ENCODE data around the gene MSRB1. TPM values are rescaled to one million over a fixed set of nuclear protein-coding genes. Genes with fewer than 3 reads are reported as not detected.

Gene MSRB1
- total and polyA plus RNA-seq, 2 of the 13 experiments (the other 11 are each of a cell fraction or from before 2014, with no cell fraction given), result 32.1 to 75.4 TPM

DNA sequence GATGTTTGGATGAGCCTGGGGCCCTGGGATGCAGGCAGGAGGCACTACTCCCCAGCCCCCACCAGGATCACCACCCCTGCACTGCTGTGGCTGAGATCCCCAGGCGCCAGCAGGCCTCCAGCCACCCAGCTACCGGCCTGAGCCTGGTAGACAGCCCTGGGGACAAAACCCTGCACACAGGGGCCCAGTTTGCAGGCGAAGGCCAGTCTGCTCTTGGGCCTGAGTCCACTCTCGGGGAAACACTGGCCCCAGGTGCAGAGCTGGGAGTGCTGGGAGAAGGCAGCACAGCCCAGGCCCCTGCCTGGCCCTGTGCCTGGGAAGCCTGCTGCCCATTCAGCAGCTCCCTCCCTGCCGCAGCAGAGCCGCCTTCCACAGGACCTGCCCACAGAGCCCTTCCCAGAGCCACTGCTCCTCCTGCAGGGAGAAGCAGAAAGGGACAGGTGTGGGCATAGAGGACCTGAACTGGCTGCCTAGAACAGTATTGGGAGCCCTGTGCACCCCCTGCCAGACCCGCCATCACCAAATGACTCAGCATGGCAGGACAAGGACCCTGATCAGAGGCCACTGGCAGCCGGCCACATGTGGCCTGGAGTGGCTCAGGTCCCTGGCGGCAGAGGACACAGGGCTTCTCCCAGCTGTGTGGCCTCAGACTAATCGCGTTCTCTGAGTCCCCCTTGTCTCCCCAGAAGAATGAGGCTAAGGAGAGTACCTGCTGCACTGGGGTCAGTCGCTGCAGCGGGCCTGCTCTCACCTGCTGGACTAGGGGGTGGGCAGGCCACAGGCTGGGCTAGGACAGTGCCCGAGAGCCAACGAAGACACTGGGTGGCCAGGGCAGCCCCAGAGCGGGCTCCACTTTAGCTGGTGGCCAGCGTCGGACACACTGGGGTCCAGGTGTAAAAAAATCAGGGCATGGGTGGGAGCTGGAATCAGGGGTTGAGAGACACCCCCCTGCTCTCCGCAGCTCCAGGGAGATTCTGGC, 10.7 kb downstream of the MSRB1 start (continued):
- 0 out of 2 replicates have a peak, but pooled peaks have one; percentile 46 for TF ChIP-seq ZNF280B (CRISPR knock-in tag; IDR thresholded peaks at IDR 0.05; ENCODE audit: borderline replicate concordance)
- TF ChIP-seq NFE2L2 (IDR thresholded peaks at IDR 0.05; ENCODE audit: low read length), result 0 out of 2 replicates have a peak, but pooled peaks have one; percentile 11
- TF ChIP-seq, protein P1, sequence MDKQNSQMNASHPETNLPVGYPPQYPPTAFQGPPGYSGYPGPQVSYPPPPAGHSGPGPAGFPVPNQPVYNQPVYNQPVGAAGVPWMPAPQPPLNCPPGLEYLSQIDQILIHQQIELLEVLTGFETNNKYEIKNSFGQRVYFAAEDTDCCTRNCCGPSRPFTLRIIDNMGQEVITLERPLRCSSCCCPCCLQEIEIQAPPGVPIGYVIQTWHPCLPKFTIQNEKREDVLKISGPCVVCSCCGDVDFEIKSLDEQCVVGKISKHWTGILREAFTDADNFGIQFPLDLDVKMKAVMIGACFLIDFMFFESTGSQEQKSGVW (CRISPR knock-in tag; IDR thresholded peaks at IDR 0.05; ENCODE audit: borderline replicate concordance), result no peak
- TF ChIP-seq ZNF878 (CRISPR knock-in tag; IDR thresholded peaks at IDR 0.05), result no peak
- TF ChIP-seq ZNF274 (CRISPR knock-in tag; IDR thresholded peaks at IDR 0.05), result no peak
- no peak for TF ChIP-seq ZNF850 (CRISPR knock-in tag; conservative IDR thresholded peaks at IDR 0.05)
- TF ChIP-seq HNRNPUL1 (IDR thresholded peaks at IDR 0.05; ENCODE audit: low read depth, low read length), result no peak
- TF ChIP-seq XBP1 (CRISPR knock-in tag; IDR thresholded peaks at IDR 0.05), result no peak
- TF ChIP-seq, protein P2, sequence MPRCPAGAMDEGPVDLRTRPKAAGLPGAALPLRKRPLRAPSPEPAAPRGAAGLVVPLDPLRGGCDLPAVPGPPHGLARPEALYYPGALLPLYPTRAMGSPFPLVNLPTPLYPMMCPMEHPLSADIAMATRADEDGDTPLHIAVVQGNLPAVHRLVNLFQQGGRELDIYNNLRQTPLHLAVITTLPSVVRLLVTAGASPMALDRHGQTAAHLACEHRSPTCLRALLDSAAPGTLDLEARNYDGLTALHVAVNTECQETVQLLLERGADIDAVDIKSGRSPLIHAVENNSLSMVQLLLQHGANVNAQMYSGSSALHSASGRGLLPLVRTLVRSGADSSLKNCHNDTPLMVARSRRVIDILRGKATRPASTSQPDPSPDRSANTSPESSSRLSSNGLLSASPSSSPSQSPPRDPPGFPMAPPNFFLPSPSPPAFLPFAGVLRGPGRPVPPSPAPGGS (CRISPR knock-in tag; IDR thresholded peaks at IDR 0.05), result no peak; the same call in 1 of the 2 replicates
- TF ChIP-seq ZFP62 (CRISPR knock-in tag; IDR thresholded peaks at IDR 0.05), result no peak
- TF ChIP-seq EP300 (IDR thresholded peaks at IDR 0.05; ENCODE audit: low read depth in 2 of 2, low read length in 2 of 2), result no peak
- no peak for TF ChIP-seq EP300 (CRISPR knock-in tag; IDR thresholded peaks at IDR 0.05; ENCODE audit: borderline replicate concordance)
- TF ChIP-seq POGK (CRISPR knock-in tag; conservative IDR thresholded peaks at IDR 0.05), result no peak
- no peak for TF ChIP-seq SNRNP70 (IDR thresholded peaks at IDR 0.05; ENCODE audit: low read depth, low read length)
- no peak for TF ChIP-seq RBM22 (optimal IDR thresholded peaks at IDR 0.05; ENCODE audit: low read length)
- TF ChIP-seq AKAP8 (CRISPR knock-in tag; IDR thresholded peaks at IDR 0.05), result no peak
- no peak for TF ChIP-seq PHF21A (CRISPR knock-in tag; IDR thresholded peaks at IDR 0.05)
- no peak for TF ChIP-seq RARA (CRISPR knock-in tag; IDR thresholded peaks at IDR 0.05)
- TF ChIP-seq RNF2 (conservative IDR thresholded peaks at IDR 0.05; ENCODE audit: low read depth), result no peak
- TF ChIP-seq ZFP1 (CRISPR knock-in tag; IDR thresholded peaks at IDR 0.05), result no peak
- TF ChIP-seq, protein P3, sequence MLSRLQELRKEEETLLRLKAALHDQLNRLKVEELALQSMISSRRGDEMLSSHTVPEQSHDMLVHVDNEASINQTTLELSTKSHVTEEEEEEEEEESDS (CRISPR knock-in tag; IDR thresholded peaks at IDR 0.05; ENCODE audit: borderline replicate concordance), result no peak
- peak; percentile 33; the same call in 1 of the 2 replicates for TF ChIP-seq ZMYM2 (CRISPR knock-in tag; IDR thresholded peaks at IDR 0.05)
- no peak for TF ChIP-seq ZNF24 (IDR thresholded peaks at IDR 0.05)

All from HepG2 (cell line).